ENCODE measurements around the gene AP3S2. TPM values are rescaled to one million over a fixed set of nuclear protein-coding genes. Genes with fewer than 3 reads are reported as not detected.
"Not testable (repeated sequence)": the region's sequence is repeated elsewhere in the genome, so short reads cannot be mapped to it uniquely, and the experiment has no call there.

Gene AP3S2
- total RNA-seq, 1 donor from 2014 or later = 36.4 TPM

- H3K4me1 Mint-ChIP-seq = peaks cover 12% of the 10 kb centered on the region
- no peak overlapping the region for H3K4me3 Mint-ChIP-seq
- no peaks in the 10 kb centered on the region for H3K9me3 Mint-ChIP-seq
- no peaks in the 10 kb centered on the region for H3K27me3 Mint-ChIP-seq
- ChIA-PET POLR2A (no interaction called here), CTCF (interaction anchor here (2.1 kb wide), 1 partner anchor 14 kb away, joined by 18 read pairs; no protein-coding TSS in a partner anchor)
- no peak overlapping the region for H3K27ac Mint-ChIP-seq
- ATAC-seq (ENCODE audit: low read depth) (no peak), DNase-seq (no peak)
- TF ChIP-seq, protein P1, sequence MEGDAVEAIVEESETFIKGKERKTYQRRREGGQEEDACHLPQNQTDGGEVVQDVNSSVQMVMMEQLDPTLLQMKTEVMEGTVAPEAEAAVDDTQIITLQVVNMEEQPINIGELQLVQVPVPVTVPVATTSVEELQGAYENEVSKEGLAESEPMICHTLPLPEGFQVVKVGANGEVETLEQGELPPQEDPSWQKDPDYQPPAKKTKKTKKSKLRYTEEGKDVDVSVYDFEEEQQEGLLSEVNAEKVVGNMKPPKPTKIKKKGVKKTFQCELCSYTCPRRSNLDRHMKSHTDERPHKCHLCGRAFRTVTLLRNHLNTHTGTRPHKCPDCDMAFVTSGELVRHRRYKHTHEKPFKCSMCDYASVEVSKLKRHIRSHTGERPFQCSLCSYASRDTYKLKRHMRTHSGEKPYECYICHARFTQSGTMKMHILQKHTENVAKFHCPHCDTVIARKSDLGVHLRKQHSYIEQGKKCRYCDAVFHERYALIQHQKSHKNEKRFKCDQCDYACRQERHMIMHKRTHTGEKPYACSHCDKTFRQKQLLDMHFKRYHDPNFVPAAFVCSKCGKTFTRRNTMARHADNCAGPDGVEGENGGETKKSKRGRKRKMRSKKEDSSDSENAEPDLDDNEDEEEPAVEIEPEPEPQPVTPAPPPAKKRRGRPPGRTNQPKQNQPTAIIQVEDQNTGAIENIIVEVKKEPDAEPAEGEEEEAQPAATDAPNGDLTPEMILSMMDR (IDR thresholded peaks at IDR 0.05) = no peak
- H3K36me3 Mint-ChIP-seq (ENCODE audit: low read depth) = peaks cover 46% of the 10 kb centered on the region
- intact Hi-C loops (cut with micrococcal nuclease) = no loop called here
These were observed 32.9 kb downstream of the AP3S2 start for GRCh38 chr15:89860891-89861290.

DNA sequence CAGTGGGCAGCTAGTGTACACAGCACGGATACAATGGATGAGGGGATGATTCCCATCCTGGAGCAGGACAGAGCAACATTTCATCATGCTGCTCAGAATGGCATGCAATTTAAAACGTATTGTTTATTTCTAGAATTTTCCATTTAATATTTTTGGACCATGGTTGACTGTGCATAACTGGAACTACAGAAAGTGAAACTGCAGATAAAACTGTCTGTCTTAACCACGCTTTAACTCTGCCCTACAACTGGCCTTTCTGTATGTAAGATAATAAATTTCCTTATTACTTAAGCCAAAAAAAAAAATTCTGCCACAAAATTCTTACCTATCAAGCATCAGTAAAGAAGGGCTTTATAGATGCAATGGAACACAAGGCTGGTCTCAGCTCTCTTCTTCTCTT, 33.4 kb downstream of the AP3S2 start:
- peak overlapping the region; percentile 76 for H3K27ac Mint-ChIP-seq
- H3K27me3 Mint-ChIP-seq = no peaks in the 10 kb centered on the region
- TF ChIP-seq, protein P1 (IDR thresholded peaks at IDR 0.05) = no peak
- CTCF ChIA-PET = interaction anchor here (2.1 kb wide), 1 partner anchor 14 kb away, joined by 18 read pairs; no protein-coding TSS in a partner anchor
- ATAC-seq (ENCODE audit: low read depth) (no peak), DNase-seq (no peak)
- no peak overlapping the region for H3K4me3 Mint-ChIP-seq
- POLR2A ChIA-PET = no interaction called here
- peaks cover 42% of the 10 kb centered on the region for H3K36me3 Mint-ChIP-seq (ENCODE audit: low read depth)
- intact Hi-C loops (cut with micrococcal nuclease) = no loop called here
- no peaks in the 10 kb centered on the region for H3K9me3 Mint-ChIP-seq
- peaks cover 13% of the 10 kb centered on the region for H3K4me1 Mint-ChIP-seq

- intact Hi-C loops (cut with micrococcal nuclease) = no loop called here
- H3K36me3 Mint-ChIP-seq (ENCODE audit: low read depth) = peaks cover 30% of the 10 kb centered on the region
- CTCF ChIA-PET = interaction anchor here (0.7 kb wide), 1 partner anchor 16 kb away, joined by 4 read pairs; no protein-coding TSS in a partner anchor
- H3K27me3 Mint-ChIP-seq = no peaks in the 10 kb centered on the region
- H3K9me3 Mint-ChIP-seq = no peaks in the 10 kb centered on the region
- ATAC-seq (ENCODE audit: low read depth) (no peak), DNase-seq (no peak)
- no peak overlapping the region for H3K27ac Mint-ChIP-seq
- peaks cover 13% of the 10 kb centered on the region for H3K4me1 Mint-ChIP-seq
- TF ChIP-seq, protein P1 (IDR thresholded peaks at IDR 0.05) = no peak
- POLR2A ChIA-PET = no interaction called here
- H3K4me3 Mint-ChIP-seq = no peak overlapping the region
These were observed 34.9 kb downstream of the AP3S2 start for GRCh38 chr15:89858661-89859458.

DNA sequence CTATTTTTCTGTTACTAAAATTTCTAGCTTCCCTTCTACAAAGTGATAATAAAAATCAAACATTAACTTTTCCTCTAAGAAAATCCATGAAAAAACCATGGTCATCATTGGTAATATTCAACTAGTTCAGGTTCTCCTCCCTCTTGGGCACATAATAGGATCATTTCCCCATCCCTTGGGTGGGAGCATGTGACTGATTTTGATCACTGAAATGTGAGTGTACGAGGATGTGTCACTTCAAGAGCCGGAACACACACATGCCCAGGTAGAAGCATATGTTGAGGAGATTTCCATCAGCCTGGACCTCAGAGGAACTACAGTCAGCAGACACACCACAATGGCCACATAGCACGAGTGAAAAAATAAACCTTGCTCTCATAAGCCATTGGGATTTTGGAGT, 36.1 kb downstream of the AP3S2 start:
- intact Hi-C loops (cut with micrococcal nuclease) = no loop called here
- ATAC-seq (ENCODE audit: low read depth) (no peak), DNase-seq (no peak)
- H3K27me3 Mint-ChIP-seq = no peaks in the 10 kb centered on the region
- no peak overlapping the region for H3K27ac Mint-ChIP-seq
- CTCF ChIA-PET = no interaction called here
- H3K36me3 Mint-ChIP-seq (ENCODE audit: low read depth) = peaks cover 30% of the 10 kb centered on the region
- H3K4me1 Mint-ChIP-seq = peaks cover 16% of the 10 kb centered on the region
- POLR2A ChIA-PET = no interaction called here
- TF ChIP-seq, protein P1 (IDR thresholded peaks at IDR 0.05) = no peak
- no peak overlapping the region for H3K4me3 Mint-ChIP-seq
- no peaks in the 10 kb centered on the region for H3K9me3 Mint-ChIP-seq

DNA sequence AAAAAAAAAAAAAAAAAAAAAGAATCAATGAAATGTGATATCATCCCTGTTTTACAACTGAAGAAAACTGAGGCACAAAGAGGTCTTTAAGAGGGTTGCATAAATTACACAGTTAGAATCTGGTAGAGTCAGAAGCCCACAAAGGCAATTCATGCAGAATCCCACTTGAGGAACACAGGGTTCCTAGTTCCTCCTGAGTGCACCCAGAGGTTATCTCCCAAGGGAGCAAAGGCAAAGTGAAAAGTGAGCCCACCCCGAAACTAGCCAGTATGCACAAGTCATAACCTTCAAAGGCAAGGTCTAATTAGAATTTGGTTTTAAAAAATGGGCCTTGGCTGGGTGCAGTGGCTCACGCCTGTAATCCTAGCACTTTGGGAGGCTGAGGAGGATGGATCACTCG, 37.8 kb downstream of the AP3S2 start:
- H3K4me1 Mint-ChIP-seq = peaks cover 32% of the 10 kb centered on the region

DNA sequence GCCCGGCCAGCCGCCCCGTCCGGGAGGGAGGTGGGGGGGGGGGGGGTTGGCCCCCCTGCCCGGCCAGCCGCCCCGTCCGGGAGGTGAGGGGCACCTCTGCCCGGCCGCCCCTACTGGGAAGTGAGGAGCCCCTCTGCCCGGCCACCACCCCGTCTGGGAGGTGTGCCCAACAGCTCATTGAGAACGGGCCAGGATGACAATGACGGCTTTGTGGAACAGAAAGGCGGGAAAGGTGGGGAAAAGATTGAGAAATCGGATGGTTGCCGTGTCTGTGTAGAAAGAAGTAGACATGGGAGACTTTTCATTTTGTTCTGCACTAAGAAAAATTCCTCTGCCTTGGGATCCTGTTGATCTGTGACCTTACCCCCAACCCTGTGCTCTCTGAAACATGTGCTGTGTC, 38.9 kb downstream of the AP3S2 start:
- H3K27ac Mint-ChIP-seq; ATAC-seq (ENCODE audit: low read depth); H3K9me3 Mint-ChIP-seq; H3K4me3 Mint-ChIP-seq; intact Hi-C loops (cut with micrococcal nuclease); CTCF ChIA-PET; POLR2A ChIA-PET; H3K27me3 Mint-ChIP-seq; DNase-seq: not testable (repeated sequence)
- peaks cover 30% of the 10 kb centered on the region for H3K36me3 Mint-ChIP-seq (ENCODE audit: low read depth)
- H3K4me1 Mint-ChIP-seq = peaks cover 33% of the 10 kb centered on the region

More for the DNA sequence above, 37.8 kb downstream of the AP3S2 start:
- ATAC-seq (ENCODE audit: low read depth) (no peak), DNase-seq (no peak)
- Mint-ChIP-seq H3K27me3 (no peaks in the 10 kb centered on the region), H3K9me3 (no peaks in the 10 kb centered on the region), H3K27ac (no peak overlapping the region), H3K4me3 (no peak overlapping the region), H3K36me3 (ENCODE audit: low read depth) (peaks cover 32% of the 10 kb centered on the region)
- TF ChIP-seq, protein P1 (IDR thresholded peaks at IDR 0.05) = no peak
- ChIA-PET CTCF (no interaction called here), POLR2A (no interaction called here)
- intact Hi-C loops (cut with micrococcal nuclease) = no loop called here
